ENCODE results near the gene ACSL3. TPM values are rescaled to one million over a fixed set of nuclear protein-coding genes. Genes with fewer than 3 reads are reported as not detected.

The ACSL3 gene
- total RNA-seq, 1 experiment from 2014 or later: 98.5 TPM

GRCh38 chr2:222892321-222892720, 31.5 kb downstream of the ACSL3 start:
- Histone ChIP-seq H3K4me2 (ENCODE audit: low read depth, low read length, poor library complexity, severe bottlenecking) (no peak overlapping the region), H3K27ac (ENCODE audit: low read length) (no peak overlapping the region), H3K9me3 (ENCODE audit: low read length) (no peaks in the 10 kb centered on the region), H2AFZ (ENCODE audit: low read length) (no peak overlapping the region), H3K4me3 (ENCODE audit: low read length) (no peak overlapping the region), H3K79me2 (ENCODE audit: low read length) (peaks cover 79% of the 10 kb centered on the region), H3K9ac (ENCODE audit: low read length) (no peak overlapping the region), H3K4me1 (ENCODE audit: low read length) (peaks cover 23% of the 10 kb centered on the region), H4K20me1 (ENCODE audit: insufficient read depth, low read depth, low read length) (peaks cover 13% of the 10 kb centered on the region), H3K9me2 (replicated peaks; ENCODE audit: insufficient read depth, low read length) (no peaks in the 10 kb centered on the region), H3K27me3 (ENCODE audit: low read length) (no peaks in the 10 kb centered on the region), H3K36me3 (ENCODE audit: insufficient read depth, low read length) (no peaks in the 10 kb centered on the region)
- no peak for DNase-seq

GRCh38 chr2:222892761-222893160, 31.9 kb downstream of the ACSL3 start:
- H3K79me2 ChIP-seq (ENCODE audit: low read length): peaks cover 76% of the 10 kb centered on the region
- no peaks in the 10 kb centered on the region for H3K27me3 ChIP-seq (ENCODE audit: low read length)
- no peak overlapping the region for H3K27ac ChIP-seq (ENCODE audit: low read length)
- no peak overlapping the region for H3K4me2 ChIP-seq (ENCODE audit: low read depth, low read length, poor library complexity, severe bottlenecking)
- no peak overlapping the region for H2AFZ ChIP-seq (ENCODE audit: low read length)
- no peak for DNase-seq
- peaks cover 24% of the 10 kb centered on the region for H3K4me1 ChIP-seq (ENCODE audit: low read length)
- H3K36me3 ChIP-seq (ENCODE audit: insufficient read depth, low read length): no peaks in the 10 kb centered on the region
- peaks cover 13% of the 10 kb centered on the region for H4K20me1 ChIP-seq (ENCODE audit: insufficient read depth, low read depth, low read length)
- no peak overlapping the region for H3K4me3 ChIP-seq (ENCODE audit: low read length)
- no peaks in the 10 kb centered on the region for H3K9me2 ChIP-seq (replicated peaks; ENCODE audit: insufficient read depth, low read length)
- H3K9me3 ChIP-seq (ENCODE audit: low read length): no peaks in the 10 kb centered on the region
- no peak overlapping the region for H3K9ac ChIP-seq (ENCODE audit: low read length)

- Histone ChIP-seq H3K27ac (ENCODE audit: low read length) (no peak overlapping the region), H3K4me3 (ENCODE audit: low read length) (no peak overlapping the region), H3K4me2 (ENCODE audit: low read depth, low read length, poor library complexity, severe bottlenecking) (no peak overlapping the region), H3K9me3 (ENCODE audit: low read length) (no peaks in the 10 kb centered on the region), H3K9ac (ENCODE audit: low read length) (no peak overlapping the region), H3K36me3 (ENCODE audit: insufficient read depth, low read length) (no peaks in the 10 kb centered on the region), H4K20me1 (ENCODE audit: insufficient read depth, low read depth, low read length) (peaks cover 12% of the 10 kb centered on the region), H3K9me2 (replicated peaks; ENCODE audit: insufficient read depth, low read length) (no peaks in the 10 kb centered on the region), H2AFZ (ENCODE audit: low read length) (no peak overlapping the region), H3K4me1 (ENCODE audit: low read length) (peaks cover 29% of the 10 kb centered on the region), H3K79me2 (ENCODE audit: low read length) (peaks cover 77% of the 10 kb centered on the region), H3K27me3 (ENCODE audit: low read length) (no peaks in the 10 kb centered on the region)
- DNase-seq: no peak
These were observed 32.9 kb downstream of the ACSL3 start for GRCh38 chr2:222893716-222894115.

DNA sequence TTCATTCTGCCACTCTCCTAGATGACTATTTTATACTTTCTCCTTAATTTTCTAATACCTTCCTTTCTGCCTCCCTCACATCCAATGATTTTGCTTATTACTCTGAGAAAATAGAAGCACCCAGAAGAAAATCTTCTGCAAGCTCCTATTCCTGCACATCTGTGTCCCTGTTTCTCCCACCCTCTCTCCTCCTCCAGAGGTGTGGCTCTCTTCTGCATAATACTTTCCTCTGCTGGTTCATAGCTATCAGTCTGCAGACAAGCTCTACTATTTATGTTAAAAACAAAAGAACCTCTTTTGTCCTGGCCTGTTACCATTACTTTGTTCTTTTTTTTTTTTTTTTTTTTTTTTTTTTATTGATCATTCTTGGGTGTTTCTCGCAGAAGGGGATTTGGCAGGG, 34.3 kb downstream of the ACSL3 start:
- H3K4me3 ChIP-seq (ENCODE audit: low read length): no peak overlapping the region
- no peaks in the 10 kb centered on the region for H3K36me3 ChIP-seq (ENCODE audit: insufficient read depth, low read length)
- no peaks in the 10 kb centered on the region for H3K27me3 ChIP-seq (ENCODE audit: low read length)
- H3K9ac ChIP-seq (ENCODE audit: low read length): no peak overlapping the region
- 0 out of 2 replicates have a peak, but pooled peaks cover 4% of the 10 kb centered on the region for H4K20me1 ChIP-seq (ENCODE audit: insufficient read depth, low read depth, low read length)
- peaks cover 77% of the 10 kb centered on the region for H3K79me2 ChIP-seq (ENCODE audit: low read length)
- H3K9me3 ChIP-seq (ENCODE audit: low read length): no peaks in the 10 kb centered on the region
- peak overlapping the region; percentile 62 for H3K27ac ChIP-seq (ENCODE audit: low read length)
- no peak overlapping the region for H3K4me2 ChIP-seq (ENCODE audit: low read depth, low read length, poor library complexity, severe bottlenecking)
- H2AFZ ChIP-seq (ENCODE audit: low read length): no peak overlapping the region
- DNase-seq: no peak
- H3K9me2 ChIP-seq (replicated peaks; ENCODE audit: insufficient read depth, low read length): no peaks in the 10 kb centered on the region
- H3K4me1 ChIP-seq (ENCODE audit: low read length): peaks cover 29% of the 10 kb centered on the region

GRCh38 chr2:222897898-222898297, 37.1 kb downstream of the ACSL3 start:
- H3K36me3 ChIP-seq (ENCODE audit: insufficient read depth, low read length): no peaks in the 10 kb centered on the region
- H3K27me3 ChIP-seq (ENCODE audit: low read length): no peaks in the 10 kb centered on the region
- H3K9me2 ChIP-seq (replicated peaks; ENCODE audit: insufficient read depth, low read length): no peaks in the 10 kb centered on the region
- peaks cover 25% of the 10 kb centered on the region for H3K4me1 ChIP-seq (ENCODE audit: low read length)
- 0 out of 2 replicates have a peak, but pooled peaks cover 4% of the 10 kb centered on the region for H4K20me1 ChIP-seq (ENCODE audit: insufficient read depth, low read depth, low read length)
- no peak overlapping the region for H3K4me2 ChIP-seq (ENCODE audit: low read depth, low read length, poor library complexity, severe bottlenecking)
- no peak overlapping the region for H3K9ac ChIP-seq (ENCODE audit: low read length)
- no peak for DNase-seq
- no peaks in the 10 kb centered on the region for H3K9me3 ChIP-seq (ENCODE audit: low read length)
- no peak overlapping the region for H2AFZ ChIP-seq (ENCODE audit: low read length)
- H3K4me3 ChIP-seq (ENCODE audit: low read length): no peak overlapping the region
- no peak overlapping the region for H3K27ac ChIP-seq (ENCODE audit: low read length)
- peaks cover 74% of the 10 kb centered on the region for H3K79me2 ChIP-seq (ENCODE audit: low read length)

- Histone ChIP-seq H2AFZ (ENCODE audit: low read length) (no peak overlapping the region), H3K36me3 (ENCODE audit: insufficient read depth, low read length) (no peaks in the 10 kb centered on the region), H3K27ac (ENCODE audit: low read length) (no peak overlapping the region), H3K27me3 (ENCODE audit: low read length) (no peaks in the 10 kb centered on the region), H3K9me2 (replicated peaks; ENCODE audit: insufficient read depth, low read length) (no peaks in the 10 kb centered on the region), H3K79me2 (ENCODE audit: low read length) (peaks cover 73% of the 10 kb centered on the region), H3K4me1 (ENCODE audit: low read length) (peaks cover 30% of the 10 kb centered on the region), H3K4me2 (ENCODE audit: low read depth, low read length, poor library complexity, severe bottlenecking) (no peak overlapping the region), H3K9ac (ENCODE audit: low read length) (no peak overlapping the region), H3K4me3 (ENCODE audit: low read length) (no peak overlapping the region), H4K20me1 (ENCODE audit: insufficient read depth, low read depth, low read length) (no peaks in the 10 kb centered on the region), H3K9me3 (ENCODE audit: low read length) (no peaks in the 10 kb centered on the region)
- no peak for DNase-seq
These were observed 38.8 kb downstream of the ACSL3 start for GRCh38 chr2:222899413-222900181.

GRCh38 chr2:222900354-222900753, 39.5 kb downstream of the ACSL3 start:
- no peak overlapping the region for H2AFZ ChIP-seq (ENCODE audit: low read length)
- no peak overlapping the region for H3K27ac ChIP-seq (ENCODE audit: low read length)
- H3K27me3 ChIP-seq (ENCODE audit: low read length): no peaks in the 10 kb centered on the region
- H3K9me2 ChIP-seq (replicated peaks; ENCODE audit: insufficient read depth, low read length): no peaks in the 10 kb centered on the region
- H3K9me3 ChIP-seq (ENCODE audit: low read length): no peaks in the 10 kb centered on the region
- peaks cover 73% of the 10 kb centered on the region for H3K79me2 ChIP-seq (ENCODE audit: low read length)
- no peak overlapping the region for H3K4me2 ChIP-seq (ENCODE audit: low read depth, low read length, poor library complexity, severe bottlenecking)
- H3K9ac ChIP-seq (ENCODE audit: low read length): no peak overlapping the region
- no peak for DNase-seq
- no peaks in the 10 kb centered on the region for H4K20me1 ChIP-seq (ENCODE audit: insufficient read depth, low read depth, low read length)
- H3K36me3 ChIP-seq (ENCODE audit: insufficient read depth, low read length): no peaks in the 10 kb centered on the region
- H3K4me3 ChIP-seq (ENCODE audit: low read length): no peak overlapping the region
- H3K4me1 ChIP-seq (ENCODE audit: low read length): peaks cover 30% of the 10 kb centered on the region

- no peak for DNase-seq
- Histone ChIP-seq H3K27ac (ENCODE audit: low read length) (peak overlapping the region; percentile 50; the same call in 1 of the 2 replicates), H3K4me3 (ENCODE audit: low read length) (no peak overlapping the region), H4K20me1 (ENCODE audit: insufficient read depth, low read depth, low read length) (no peaks in the 10 kb centered on the region), H3K9me3 (ENCODE audit: low read length) (no peaks in the 10 kb centered on the region), H3K36me3 (ENCODE audit: insufficient read depth, low read length) (0 out of 2 replicates have a peak, but pooled peaks cover 5% of the 10 kb centered on the region), H3K9ac (ENCODE audit: low read length) (no peak overlapping the region), H3K9me2 (replicated peaks; ENCODE audit: insufficient read depth, low read length) (no peaks in the 10 kb centered on the region), H3K4me1 (ENCODE audit: low read length) (peaks cover 50% of the 10 kb centered on the region), H3K27me3 (ENCODE audit: low read length) (no peaks in the 10 kb centered on the region), H3K79me2 (ENCODE audit: low read length) (peaks cover 96% of the 10 kb centered on the region), H2AFZ (ENCODE audit: low read length) (no peak overlapping the region), H3K4me2 (ENCODE audit: low read depth, low read length, poor library complexity, severe bottlenecking) (no peak overlapping the region)
These were observed 41.8 kb downstream of the ACSL3 start for GRCh38 chr2:222902660-222903059.

All from Karpas-422 (cell line).